HCT116 (cell line): ENCODE results near the gene FLRT1.

Experiments used
- CTCF ChIP-seq, 3 experiments: fragments of 200-600 bp in 1 of 3; sonication (generic) in 1 of 3; IDR thresholded peaks in 2 of 3; conservative IDR thresholded peaks in 1 of 3; 2 replicates each; pipeline ENCODE4 v1.5.1; 2012 to 2017; ENCODE audit warnings: low read depth in 2 of 3, low read length in 2 of 3, antibody characterized with exemption in 1 of 3, borderline replicate concordance in 1 of 3, control low read depth in 1 of 3, mild to moderate bottlenecking in 1 of 3, mixed read lengths in 1 of 3, mixed run types in 1 of 3, moderate library complexity in 1 of 3; ENCODE audit not compliant: insufficient read depth in 1 of 3
- RAD21 ChIP-seq: IDR thresholded peaks from 2 replicates; pipeline ENCODE4 v1.6.1; 2012; ENCODE audit warnings: low read depth, mild to moderate bottlenecking
- SIN3A ChIP-seq: IDR thresholded peaks from 2 replicates; pipeline ENCODE4 v1.6.1; 2012; ENCODE audit warnings: low read depth

- TF ChIP-seq RAD21 (no peak), SIN3A (no peak), CTCF (IDR thresholded peaks at IDR 0.05 in 2 of 3, conservative IDR thresholded peaks at IDR 0.05 in 1 of 3; ENCODE audit: borderline replicate concordance in 1 of 3, insufficient read depth in 1 of 3, low read depth in 2 of 3, low read length in 2 of 3) (no peak)
These were observed 2.8 kb downstream of the FLRT1 start for GRCh38 chr11:64038500-64038899.
